GM18907 (cell line): ENCODE measurements around the gene CEND1.

Source experiments
- ATAC-seq: cut with Tn5 transposase; IDR thresholded peaks from one replicate; pipeline ENCODE4 v1.9.1; 2021; ENCODE audit warnings: mild to moderate bottlenecking, moderate library complexity; ENCODE audit not compliant: unreplicated experiment

CEND1 gene

GRCh38 chr11:796565-797295 is 6.8 kb upstream of the CEND1 start:
- no peak for ATAC-seq

- ATAC-seq: no peak
Measured at GRCh38 chr11:795634-796564, 6.0 kb upstream of the CEND1 start.

GRCh38 chr11:794766-795633 is 5.1 kb upstream of the CEND1 start:
- ATAC-seq: no peak

- ATAC-seq: no peak
Measured at GRCh38 chr11:794013-794765, 4.3 kb upstream of the CEND1 start.

GRCh38 chr11:793556-793955 is 3.7 kb upstream of the CEND1 start:
- ATAC-seq: no peak

GRCh38 chr11:792873-793272 is 3.0 kb upstream of the CEND1 start:
- ATAC-seq: no peak

- no peak for ATAC-seq
Measured at GRCh38 chr11:792535-792821, 2.6 kb upstream of the CEND1 start.

GRCh38 chr11:791658-792534 is 2.0 kb upstream of the CEND1 start:
- ATAC-seq: no peak

- no peak for ATAC-seq
Measured at GRCh38 chr11:790721-791564, 1.1 kb upstream of the CEND1 start.

- ATAC-seq: no peak
Measured at GRCh38 chr11:788953-789940, 643 bp downstream of the CEND1 start.

- ATAC-seq: no peak
Measured at GRCh38 chr11:788009-788640, 1.8 kb downstream of the CEND1 start.

GRCh38 chr11:787084-787675 is 2.7 kb downstream of the CEND1 start:
- ATAC-seq: no peak

GRCh38 chr11:786235-787083 is 3.4 kb downstream of the CEND1 start:
- ATAC-seq: no peak

GRCh38 chr11:783581-784015 is 6.3 kb downstream of the CEND1 start:
- ATAC-seq: no peak

- ATAC-seq: no peak
Measured at GRCh38 chr11:782264-783174, 7.4 kb downstream of the CEND1 start.
